Ishikawa (cell line): ENCODE data around the gene CHD2.

Experiments used
- CEBPB ChIP-seq: IDR thresholded peaks from 2 replicates; pipeline ENCODE4 v1.6.1; 2012
- CREB1 ChIP-seq: IDR thresholded peaks from 2 replicates; pipeline ENCODE4 v1.6.1; 2012; ENCODE audit warnings: low read depth
- EGR1 ChIP-seq: IDR thresholded peaks from 2 replicates; pipeline ENCODE4 v1.6.1; 2012
- EP300 ChIP-seq: IDR thresholded peaks from 2 replicates; pipeline ENCODE4 v1.6.1; 2012; ENCODE audit warnings: borderline replicate concordance
- FOXM1 ChIP-seq: IDR thresholded peaks from 2 replicates; pipeline ENCODE4 v1.6.1; 2012; ENCODE audit warnings: low read depth, borderline replicate concordance
- MAX ChIP-seq: IDR thresholded peaks from 2 replicates; pipeline ENCODE4 v1.6.1; 2012
- NFIC ChIP-seq: IDR thresholded peaks from 2 replicates; pipeline ENCODE4 v1.6.1; 2012
- RAD21 ChIP-seq: IDR thresholded peaks from 2 replicates; pipeline ENCODE4 v1.6.1; 2012; ENCODE audit warnings: low read depth
- TAF1 ChIP-seq: IDR thresholded peaks from 2 replicates; pipeline ENCODE4 v1.6.1; 2012; ENCODE audit warnings: low read depth, mild to moderate bottlenecking
- TCF12 ChIP-seq: IDR thresholded peaks from 2 replicates; pipeline ENCODE4 v1.6.1; 2012; ENCODE audit warnings: low read depth
- TEAD4 ChIP-seq: IDR thresholded peaks from 2 replicates; pipeline ENCODE4 v1.6.1; 2012
- YY1 ChIP-seq: IDR thresholded peaks from 2 replicates; pipeline ENCODE4 v1.6.1; 2012; ENCODE audit warnings: low read depth
- ZBTB7A ChIP-seq: IDR thresholded peaks from 2 replicates; pipeline ENCODE4 v1.6.1; 2012; ENCODE audit warnings: low read depth
- TF ChIP-seq, protein P1 (sequence below): IDR thresholded peaks from 2 replicates; pipeline ENCODE4 v1.6.1; 2012
- TF ChIP-seq, protein P2 (sequence below): IDR thresholded peaks from 2 replicates; pipeline ENCODE4 v1.6.1; 2012; ENCODE audit warnings: low read depth, mild to moderate bottlenecking

Gene CHD2

DNA sequence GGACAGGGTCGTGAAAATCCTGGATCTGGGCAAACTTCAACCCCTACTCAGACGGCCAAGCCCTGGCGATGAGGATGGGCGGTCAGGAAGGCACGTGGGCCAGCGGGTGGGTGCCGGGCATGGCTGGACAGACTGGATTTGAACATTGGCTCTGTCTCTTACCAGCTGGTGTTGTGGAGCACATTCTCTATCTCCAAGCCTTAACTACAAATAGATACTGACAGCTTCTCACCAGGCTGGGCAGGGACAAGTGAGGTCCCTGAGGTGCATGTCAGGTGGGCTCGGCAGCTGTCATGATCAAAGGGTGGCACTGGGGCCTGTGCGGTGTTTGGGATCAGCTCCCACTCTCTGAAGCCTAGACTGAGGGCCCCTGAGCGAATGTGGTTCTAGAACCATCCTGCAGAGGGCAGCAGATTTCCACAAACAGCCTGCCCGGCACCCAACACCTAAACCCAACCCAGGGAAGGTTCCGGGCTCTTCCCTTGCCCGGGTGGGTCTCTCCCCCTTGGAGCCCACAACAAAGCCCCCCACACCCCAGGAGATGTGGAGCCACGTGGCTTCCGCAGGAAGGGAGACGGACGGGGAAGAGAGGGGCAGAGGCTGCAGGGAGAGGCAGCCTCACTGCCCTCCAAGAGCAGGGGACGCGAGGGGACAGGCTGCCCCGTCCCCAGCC, 130.4 kb downstream of the CHD2 start:
- TF ChIP-seq, protein P1, sequence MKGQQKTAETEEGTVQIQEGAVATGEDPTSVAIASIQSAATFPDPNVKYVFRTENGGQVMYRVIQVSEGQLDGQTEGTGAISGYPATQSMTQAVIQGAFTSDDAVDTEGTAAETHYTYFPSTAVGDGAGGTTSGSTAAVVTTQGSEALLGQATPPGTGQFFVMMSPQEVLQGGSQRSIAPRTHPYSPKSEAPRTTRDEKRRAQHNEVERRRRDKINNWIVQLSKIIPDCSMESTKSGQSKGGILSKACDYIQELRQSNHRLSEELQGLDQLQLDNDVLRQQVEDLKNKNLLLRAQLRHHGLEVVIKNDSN, result peak; percentile 43; the same call in 1 of the 2 replicates
- TF ChIP-seq, protein P2, sequence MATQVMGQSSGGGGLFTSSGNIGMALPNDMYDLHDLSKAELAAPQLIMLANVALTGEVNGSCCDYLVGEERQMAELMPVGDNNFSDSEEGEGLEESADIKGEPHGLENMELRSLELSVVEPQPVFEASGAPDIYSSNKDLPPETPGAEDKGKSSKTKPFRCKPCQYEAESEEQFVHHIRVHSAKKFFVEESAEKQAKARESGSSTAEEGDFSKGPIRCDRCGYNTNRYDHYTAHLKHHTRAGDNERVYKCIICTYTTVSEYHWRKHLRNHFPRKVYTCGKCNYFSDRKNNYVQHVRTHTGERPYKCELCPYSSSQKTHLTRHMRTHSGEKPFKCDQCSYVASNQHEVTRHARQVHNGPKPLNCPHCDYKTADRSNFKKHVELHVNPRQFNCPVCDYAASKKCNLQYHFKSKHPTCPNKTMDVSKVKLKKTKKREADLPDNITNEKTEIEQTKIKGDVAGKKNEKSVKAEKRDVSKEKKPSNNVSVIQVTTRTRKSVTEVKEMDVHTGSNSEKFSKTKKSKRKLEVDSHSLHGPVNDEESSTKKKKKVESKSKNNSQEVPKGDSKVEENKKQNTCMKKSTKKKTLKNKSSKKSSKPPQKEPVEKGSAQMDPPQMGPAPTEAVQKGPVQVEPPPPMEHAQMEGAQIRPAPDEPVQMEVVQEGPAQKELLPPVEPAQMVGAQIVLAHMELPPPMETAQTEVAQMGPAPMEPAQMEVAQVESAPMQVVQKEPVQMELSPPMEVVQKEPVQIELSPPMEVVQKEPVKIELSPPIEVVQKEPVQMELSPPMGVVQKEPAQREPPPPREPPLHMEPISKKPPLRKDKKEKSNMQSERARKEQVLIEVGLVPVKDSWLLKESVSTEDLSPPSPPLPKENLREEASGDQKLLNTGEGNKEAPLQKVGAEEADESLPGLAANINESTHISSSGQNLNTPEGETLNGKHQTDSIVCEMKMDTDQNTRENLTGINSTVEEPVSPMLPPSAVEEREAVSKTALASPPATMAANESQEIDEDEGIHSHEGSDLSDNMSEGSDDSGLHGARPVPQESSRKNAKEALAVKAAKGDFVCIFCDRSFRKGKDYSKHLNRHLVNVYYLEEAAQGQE, result no peak
- TF ChIP-seq TEAD4, result no peak
- TF ChIP-seq MAX, result no peak; the same call in 1 of the 2 replicates
- no peak for TF ChIP-seq CREB1
- TF ChIP-seq ZBTB7A, result no peak
- peak; percentile 88 for TF ChIP-seq RAD21
- no peak for TF ChIP-seq EP300

- no peak for TF ChIP-seq CEBPB
- TF ChIP-seq ZBTB7A, result no peak
- TF ChIP-seq, protein P1, result no peak
- TF ChIP-seq NFIC, result no peak
- no peak for TF ChIP-seq CREB1
- TF ChIP-seq TAF1, result no peak
- no peak for TF ChIP-seq EP300
- TF ChIP-seq, protein P2, result no peak
- TF ChIP-seq TCF12, result no peak
- no peak for TF ChIP-seq YY1
- no peak for TF ChIP-seq RAD21
- no peak for TF ChIP-seq TEAD4
- TF ChIP-seq EGR1, result no peak
- no peak for TF ChIP-seq FOXM1
Observed at GRCh38 chr15:93031103-93031464, 131.0 kb downstream of the CHD2 start.

GRCh38 chr15:93033434-93034045, 133.4 kb downstream of the CHD2 start:
- TF ChIP-seq EP300, result no peak
- TF ChIP-seq RAD21, result no peak
- TF ChIP-seq TCF12, result no peak
- TF ChIP-seq TEAD4, result no peak
- TF ChIP-seq MAX, result no peak

DNA sequence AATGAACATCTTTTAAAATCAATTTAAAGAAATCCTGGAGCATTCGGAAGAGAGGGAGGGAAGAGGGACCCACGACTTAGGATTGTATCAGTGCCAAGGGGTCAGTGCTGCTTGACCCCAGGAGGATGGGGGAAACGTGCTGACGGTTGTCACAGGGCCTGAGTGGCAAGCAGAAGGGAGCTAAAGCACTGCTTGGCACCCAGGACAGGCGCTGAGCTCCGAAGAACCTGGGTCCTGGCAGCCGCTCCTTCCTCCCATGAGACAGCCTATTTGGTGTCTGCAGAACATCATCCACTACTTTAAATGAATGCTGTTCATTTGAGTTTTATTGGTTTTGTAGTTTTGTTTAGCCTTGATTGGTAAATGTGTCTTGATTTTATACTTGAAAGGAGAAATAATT, 134.4 kb downstream of the CHD2 start:
- TF ChIP-seq RAD21, result no peak
- no peak for TF ChIP-seq MAX

DNA sequence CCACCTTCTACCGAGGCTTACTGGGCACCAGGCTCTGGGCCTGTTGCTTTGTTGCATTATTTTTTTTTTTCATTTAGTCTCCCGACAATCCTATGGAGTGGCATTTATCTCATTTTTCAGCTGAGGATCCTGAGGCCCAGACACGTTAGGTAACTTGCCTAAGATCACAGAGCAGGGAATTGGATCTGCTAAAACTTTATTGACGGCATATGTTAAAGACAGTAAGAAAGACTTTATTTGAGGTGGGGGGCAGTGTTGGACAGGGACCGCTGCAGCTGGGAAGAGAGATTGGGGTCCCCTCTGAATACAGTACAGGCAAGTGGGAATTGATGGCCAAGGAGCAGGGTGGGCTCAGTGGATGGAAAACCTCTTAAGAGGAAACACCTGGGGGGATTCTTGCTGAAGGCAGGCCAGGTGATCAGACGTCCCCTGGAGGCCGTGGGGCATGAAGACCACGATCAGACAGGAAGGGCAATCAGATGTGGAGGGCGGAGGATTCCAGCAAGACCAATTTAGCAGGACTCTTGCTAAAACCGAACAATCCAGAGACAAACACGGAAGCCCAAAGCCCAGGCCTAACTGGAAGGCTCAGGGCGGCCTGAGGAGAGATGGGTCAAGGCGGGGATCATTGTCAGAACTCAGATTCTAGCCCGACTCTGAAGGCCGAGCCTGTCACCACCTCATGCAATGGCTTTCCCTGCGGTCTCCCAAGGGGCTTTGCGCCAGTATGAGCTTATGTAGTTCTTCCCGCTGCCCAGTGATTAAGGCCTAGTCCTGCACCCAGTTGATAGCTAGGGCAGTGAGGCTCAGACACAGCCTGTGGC, 135.2 kb downstream of the CHD2 start:
- TF ChIP-seq, protein P1, result no peak
- TF ChIP-seq YY1 (no peak), TAF1 (no peak), EGR1 (no peak), MAX (no peak), NFIC (no peak), EP300 (no peak), CEBPB (no peak), CREB1 (no peak), TCF12 (no peak), TEAD4 (no peak), FOXM1 (no peak), RAD21 (no peak), ZBTB7A (no peak)
- TF ChIP-seq, protein P2, result no peak
